K562 (cell line): ENCODE measurements around the gene MPST. TPM values are rescaled to one million over a fixed set of nuclear protein-coding genes. Genes with fewer than 3 reads are reported as not detected.
A peak's percentile ranks its signal among the peaks of the same experiment; 100 is the strongest.

Experiments used
- ASH1L ChIP-seq: fragments of 450-650 bp; IDR thresholded peaks from 2 replicates; pipeline ENCODE4 v1.6.1; 2018; ENCODE audit warnings: borderline replicate concordance, mild to moderate bottlenecking, low read depth; ENCODE audit not compliant: partially characterized antibody
- CEBPG ChIP-seq, 3 experiments: fragments of 200-800 bp in 1 of 3; sonication (Bioruptor generic) in 1 of 3; sonication (generic) in 1 of 3; formaldehyde crosslinking in 1 of 3; IDR thresholded peaks in 2 of 3; conservative IDR thresholded peaks in 1 of 3; 2 replicates each; pipeline versions ENCODE4 v1.6.1 to v1.8.0; 2016 to 2022; ENCODE audit warnings: missing compliant biosample characterization in 2 of 3, missing genetic modification characterization in 2 of 3, mild to moderate bottlenecking in 1 of 3, missing genetic modification reagents in 1 of 3
- COPS2 ChIP-seq: fragments of 450-650 bp; conservative IDR thresholded peaks from 2 replicates; pipeline ENCODE4 v1.6.1; 2016; ENCODE audit warnings: mild to moderate bottlenecking, moderate library complexity
- CXXC5 ChIP-seq: fragments of 250-450 bp; sonication (Bioruptor Pico); IDR thresholded peaks from 2 replicates; pipeline ENCODE4 v1.8.0; 2022; ENCODE audit warnings: inconsistent platforms, mild to moderate bottlenecking, moderate library complexity
- KLF6 ChIP-seq: fragments of 250-450 bp; sonication (Bioruptor Pico); IDR thresholded peaks from 2 replicates; pipeline ENCODE4 v1.4.0; 2020; ENCODE audit warnings: mild to moderate bottlenecking, moderate library complexity, borderline replicate concordance
- L3MBTL2 ChIP-seq: fragments of 450-650 bp; IDR thresholded peaks from 2 replicates; pipeline ENCODE4 v1.6.1; 2016; ENCODE audit warnings: mild to moderate bottlenecking, moderate library complexity
- MCM2 ChIP-seq: fragments of 450-650 bp; IDR thresholded peaks from 2 replicates; pipeline ENCODE4 v1.6.1; 2017; ENCODE audit warnings: low read depth, mild to moderate bottlenecking
- MCM7 ChIP-seq, 2 experiments: fragments of 450-650 bp; IDR thresholded peaks; 2 replicates each; pipeline ENCODE4 v1.6.1; 2016 to 2018
- MXI1 ChIP-seq: IDR thresholded peaks from 2 replicates; pipeline ENCODE4 v1.6.1; 2011; ENCODE audit warnings: low read depth, mild to moderate bottlenecking, improper control_type of control experiment, low read length
- PML ChIP-seq: IDR thresholded peaks from 2 replicates; pipeline ENCODE4 v1.6.1; 2012; ENCODE audit warnings: low read length, inconsistent platforms
- RCOR1 ChIP-seq, 2 experiments: IDR thresholded peaks; 2 replicates each; pipeline ENCODE4 v1.6.1; 2012; ENCODE audit warnings: low read depth in 2 of 2, low read length in 2 of 2, borderline replicate concordance in 1 of 2, improper control_type of control experiment in 1 of 2
- SLC30A9 ChIP-seq: fragments of 250-450 bp; sonication (Bioruptor Pico); IDR thresholded peaks from 2 replicates; pipeline ENCODE4 v1.8.0; 2022; ENCODE audit warnings: mild to moderate bottlenecking, moderate library complexity
- SMARCB1 ChIP-seq: IDR thresholded peaks from 2 replicates; pipeline ENCODE4 v1.6.1; 2011; ENCODE audit warnings: improper control_type of control experiment, low read depth; ENCODE audit not compliant: insufficient read length
- SMARCE1 ChIP-seq: fragments of 450-650 bp; IDR thresholded peaks from 2 replicates; pipeline ENCODE4 v1.7.1; 2016; ENCODE audit warnings: mild to moderate bottlenecking
- SNIP1 ChIP-seq: fragments of 450-650 bp; IDR thresholded peaks from 2 replicates; pipeline ENCODE4 v1.7.1; 2017; ENCODE audit warnings: low read depth, mild to moderate bottlenecking
- SP1 ChIP-seq: sonication (generic); formaldehyde crosslinking; IDR thresholded peaks from 2 replicates; pipeline ENCODE4 v1.8.1; 2022; ENCODE audit warnings: mild to moderate bottlenecking, missing genetic modification reagents
- SRF ChIP-seq, 2 experiments: fragments of 250-450, 450-650 bp in 1 of 2; sonication (Bioruptor Pico) in 1 of 2; sonication (generic) in 1 of 2; formaldehyde crosslinking; IDR thresholded peaks; 2 replicates each; pipeline versions ENCODE4 v1.5.0 to v1.5.1; 2020 to 2022; ENCODE audit warnings: mild to moderate bottlenecking in 1 of 2, missing genetic modification reagents in 1 of 2
- SRSF3 ChIP-seq: fragments of 200-400 bp; formaldehyde crosslinking; IDR thresholded peaks from 2 replicates; pipeline ENCODE4 v1.6.1; 2016; ENCODE audit warnings: mild to moderate bottlenecking, low read length, moderate library complexity; ENCODE audit not compliant: insufficient read depth
- STAT5A ChIP-seq: IDR thresholded peaks from 2 replicates; pipeline ENCODE4 v1.6.1; 2012; ENCODE audit warnings: low read length, inconsistent platforms, borderline replicate concordance
- TAF1 ChIP-seq: IDR thresholded peaks from 2 replicates; pipeline ENCODE4 v1.6.1; 2011; ENCODE audit warnings: mild to moderate bottlenecking, low read length, moderate library complexity; ENCODE audit not compliant: insufficient read depth, control insufficient read depth, severe bottlenecking; ENCODE audit errors: extremely low read depth
- TFAM ChIP-seq: fragments of 250-450 bp; sonication (Bioruptor Pico); conservative IDR thresholded peaks from 2 replicates; pipeline ENCODE4 v1.5.0; 2021; ENCODE audit warnings: mild to moderate bottlenecking, moderate library complexity
- TSC22D4 ChIP-seq: fragments of 450-650 bp; IDR thresholded peaks from 2 replicates; pipeline ENCODE4 v1.6.1; 2016; ENCODE audit warnings: missing genetic modification characterization, missing biosample characterization, control low read depth
- ZBTB7A ChIP-seq: IDR thresholded peaks from 2 replicates; pipeline ENCODE4 v1.6.1; 2011; ENCODE audit warnings: low read depth, mild to moderate bottlenecking, low read length, moderate library complexity, borderline replicate concordance; ENCODE audit not compliant: control insufficient read depth
- ZC3H4 ChIP-seq: sonication (generic); formaldehyde crosslinking; IDR thresholded peaks from 2 replicates; pipeline ENCODE4 v1.9.0; 2021; ENCODE audit warnings: missing genetic modification reagents, borderline replicate concordance
- ZNF436 ChIP-seq: fragments of 250-450, 450-650 bp; sonication (Bioruptor Pico); formaldehyde crosslinking; IDR thresholded peaks from 2 replicates; pipeline ENCODE4 v1.7.0; 2020; ENCODE audit warnings: mild to moderate bottlenecking
- ZNF696 ChIP-seq: fragments of 250-450 bp; sonication (Bioruptor Pico); conservative IDR thresholded peaks from 2 replicates; pipeline ENCODE4 v1.4.0; 2020; ENCODE audit warnings: mild to moderate bottlenecking, moderate library complexity
- ZSCAN32 ChIP-seq: fragments of 450-650 bp; formaldehyde crosslinking; IDR thresholded peaks from 2 replicates; pipeline ENCODE4 v1.4.0; 2020; ENCODE audit warnings: mild to moderate bottlenecking, moderate library complexity
- polyA plus RNA-seq, 8 experiments: library from polyadenylated mRNA; depleted of rRNA in 4 of 8; stranded (reverse) in 5 of 8; unstranded in 3 of 8; fragments of >200 nt; fragmentation: Nextera tagmentation in 2 of 8; fragmentation: Illumina TruSeq in 1 of 8; extraction: Ambion mirVana in 2 of 8; extraction: Trizol in 1 of 8; gene quantifications; 2 replicates each; pipeline versions ENCODE4 v1.2.1 to v1.2.3, GENCODE V29; 2011 to 2014; ENCODE audit warnings: inconsistent platforms in 1 of 8, missing spikeins in 1 of 8
- total RNA-seq, 7 experiments: library from RNA; depleted of rRNA in 6 of 7; stranded (reverse); fragments of >200 nt in 6 of 7; fragmentation: Illumina TruSeq in 2 of 7; extraction: Trizol in 2 of 7; gene quantifications; 2 replicates each; pipeline versions ENCODE4 v1.2.1 to v1.2.3, GENCODE V29; 2011 to 2021; ENCODE audit warnings: low replicate concordance in 1 of 7
- TF ChIP-seq, protein P1 (sequence below): IDR thresholded peaks from 2 replicates; pipeline ENCODE4 v1.6.1; 2016; ENCODE audit warnings: missing genetic modification characterization, missing compliant biosample characterization
- TF ChIP-seq, protein P2 (sequence below): fragments of 450-650 bp; IDR thresholded peaks from 2 replicates; pipeline ENCODE4 v1.6.1; 2016

MPST gene
- total and polyA plus RNA-seq, 9 of the 15 experiments (the other 6 are each of a cell fraction or from before 2014, with no cell fraction given), result 0.65 to 104 (median 24.3) TPM

DNA sequence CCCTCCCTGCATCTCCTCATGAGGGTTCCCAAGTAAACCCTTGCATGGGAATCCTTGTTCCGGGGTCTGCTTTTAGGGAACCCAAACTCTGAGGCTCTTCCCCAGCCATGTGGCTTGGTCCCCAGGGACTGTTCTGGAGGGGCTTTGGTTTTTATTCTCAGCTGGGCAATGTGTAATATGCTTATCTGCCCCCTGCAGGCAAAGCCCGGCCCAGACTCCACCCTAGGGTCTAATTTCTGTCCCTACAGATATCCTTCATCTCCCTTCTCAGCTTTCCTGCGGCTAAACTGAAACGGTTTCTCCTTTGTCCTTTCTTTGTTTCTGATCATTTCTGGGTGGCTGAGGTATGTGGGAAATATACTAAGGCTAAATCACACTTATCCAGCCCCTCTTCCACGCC lies 37.4 kb upstream of the MPST start (continued):
- no peak for TF ChIP-seq SP1 (CRISPR knock-in tag)
- peak; percentile 30; the same call in 1 of the 2 replicates for TF ChIP-seq CXXC5 (CRISPR knock-in tag)
- peak; percentile 66; the same call in 1 of the 2 replicates for TF ChIP-seq STAT5A
- TF ChIP-seq ZNF436, result no peak
- no peak for TF ChIP-seq TSC22D4 (tag)
- TF ChIP-seq ZSCAN32, result no peak
- TF ChIP-seq, protein P1, sequence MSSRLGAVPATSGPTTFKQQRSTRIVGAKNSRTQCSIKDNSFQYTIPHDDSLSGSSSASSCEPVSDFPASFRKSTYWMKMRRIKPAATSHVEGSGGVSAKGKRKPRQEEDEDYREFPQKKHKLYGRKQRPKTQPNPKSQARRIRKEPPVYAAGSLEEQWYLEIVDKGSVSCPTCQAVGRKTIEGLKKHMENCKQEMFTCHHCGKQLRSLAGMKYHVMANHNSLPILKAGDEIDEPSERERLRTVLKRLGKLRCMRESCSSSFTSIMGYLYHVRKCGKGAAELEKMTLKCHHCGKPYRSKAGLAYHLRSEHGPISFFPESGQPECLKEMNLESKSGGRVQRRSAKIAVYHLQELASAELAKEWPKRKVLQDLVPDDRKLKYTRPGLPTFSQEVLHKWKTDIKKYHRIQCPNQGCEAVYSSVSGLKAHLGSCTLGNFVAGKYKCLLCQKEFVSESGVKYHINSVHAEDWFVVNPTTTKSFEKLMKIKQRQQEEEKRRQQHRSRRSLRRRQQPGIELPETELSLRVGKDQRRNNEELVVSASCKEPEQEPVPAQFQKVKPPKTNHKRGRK (tag), result no peak
- no peak for TF ChIP-seq L3MBTL2
- peak; percentile 72 for TF ChIP-seq SMARCE1
- no peak for TF ChIP-seq ZNF696 (CRISPR knock-in tag)
- no peak for TF ChIP-seq CEBPG (CRISPR knock-in tag; IDR thresholded peaks at IDR 0.05)
- TF ChIP-seq CEBPG (tag; conservative IDR thresholded peaks at IDR 0.05 in 1 of 2, IDR thresholded peaks at IDR 0.05 in 1 of 2), result no peak
- no peak for TF ChIP-seq KLF6 (CRISPR knock-in tag)
- peak; percentile 58; the same call in 1 of the 2 replicates for TF ChIP-seq PML
- TF ChIP-seq MXI1, result no peak
- TF ChIP-seq COPS2, result no peak
- TF ChIP-seq, protein P2, sequence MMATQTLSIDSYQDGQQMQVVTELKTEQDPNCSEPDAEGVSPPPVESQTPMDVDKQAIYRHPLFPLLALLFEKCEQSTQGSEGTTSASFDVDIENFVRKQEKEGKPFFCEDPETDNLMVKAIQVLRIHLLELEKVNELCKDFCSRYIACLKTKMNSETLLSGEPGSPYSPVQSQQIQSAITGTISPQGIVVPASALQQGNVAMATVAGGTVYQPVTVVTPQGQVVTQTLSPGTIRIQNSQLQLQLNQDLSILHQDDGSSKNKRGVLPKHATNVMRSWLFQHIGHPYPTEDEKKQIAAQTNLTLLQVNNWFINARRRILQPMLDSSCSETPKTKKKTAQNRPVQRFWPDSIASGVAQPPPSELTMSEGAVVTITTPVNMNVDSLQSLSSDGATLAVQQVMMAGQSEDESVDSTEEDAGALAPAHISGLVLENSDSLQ, result no peak
- TF ChIP-seq SMARCB1, result no peak
- peak; percentile 80 for TF ChIP-seq ZBTB7A
- no peak for TF ChIP-seq ASH1L
- TF ChIP-seq MCM7 (IDR thresholded peaks at IDR 0.05), result no peak
- no peak for TF ChIP-seq SNIP1
- TF ChIP-seq SRF (CRISPR knock-in tag; IDR thresholded peaks at IDR 0.05), result no peak
- no peak for TF ChIP-seq MCM2
- no peak for TF ChIP-seq SLC30A9 (CRISPR knock-in tag)
- TF ChIP-seq TAF1, result no peak
- peak in 1 of 2 experiments; percentile 61; a peak in 2 of 4 replicates for TF ChIP-seq RCOR1 (IDR thresholded peaks at IDR 0.05; ENCODE audit: borderline replicate concordance in 1 of 2, low read depth in 2 of 2, low read length in 2 of 2)
- TF ChIP-seq TFAM (CRISPR knock-in tag), result no peak
- no peak for TF ChIP-seq ZC3H4
- no peak for TF ChIP-seq SRSF3
